ENCODE results near the gene ZNF423.

- TF ChIP-seq POLR2AphosphoS5 (IDR thresholded peaks at IDR 0.05; ENCODE audit: low read depth, low read length), result no peak
- TF ChIP-seq SIN3A (IDR thresholded peaks at IDR 0.05; ENCODE audit: borderline replicate concordance, insufficient read depth, low read length), result no peak
- no peak for TF ChIP-seq TAF1 (IDR thresholded peaks at IDR 0.05; ENCODE audit: borderline replicate concordance, insufficient read depth, low read length)
- no peak for TF ChIP-seq FOXP2 (optimal IDR thresholded peaks at IDR 0.05; ENCODE audit: borderline replicate concordance, extremely low read depth, extremely low read length, insufficient read depth)
- no peak for TF ChIP-seq REST (IDR thresholded peaks at IDR 0.05; ENCODE audit: insufficient read depth in 1 of 2, low read depth in 2 of 2, low read length in 2 of 2)
Measured at GRCh38 chr16:49679095-49679494, 176.8 kb downstream of the ZNF423 start.

Measured in PFSK-1 (cell line).